HG03432 (cell line): ENCODE measurements around the gene BCL2L15.

Experiments used
- ATAC-seq: cut with Tn5 transposase; IDR thresholded peaks from one replicate; pipeline ENCODE4 v1.9.1; 2021; ENCODE audit warnings: mild to moderate bottlenecking, moderate library complexity; ENCODE audit not compliant: unreplicated experiment

BCL2L15 gene

DNA sequence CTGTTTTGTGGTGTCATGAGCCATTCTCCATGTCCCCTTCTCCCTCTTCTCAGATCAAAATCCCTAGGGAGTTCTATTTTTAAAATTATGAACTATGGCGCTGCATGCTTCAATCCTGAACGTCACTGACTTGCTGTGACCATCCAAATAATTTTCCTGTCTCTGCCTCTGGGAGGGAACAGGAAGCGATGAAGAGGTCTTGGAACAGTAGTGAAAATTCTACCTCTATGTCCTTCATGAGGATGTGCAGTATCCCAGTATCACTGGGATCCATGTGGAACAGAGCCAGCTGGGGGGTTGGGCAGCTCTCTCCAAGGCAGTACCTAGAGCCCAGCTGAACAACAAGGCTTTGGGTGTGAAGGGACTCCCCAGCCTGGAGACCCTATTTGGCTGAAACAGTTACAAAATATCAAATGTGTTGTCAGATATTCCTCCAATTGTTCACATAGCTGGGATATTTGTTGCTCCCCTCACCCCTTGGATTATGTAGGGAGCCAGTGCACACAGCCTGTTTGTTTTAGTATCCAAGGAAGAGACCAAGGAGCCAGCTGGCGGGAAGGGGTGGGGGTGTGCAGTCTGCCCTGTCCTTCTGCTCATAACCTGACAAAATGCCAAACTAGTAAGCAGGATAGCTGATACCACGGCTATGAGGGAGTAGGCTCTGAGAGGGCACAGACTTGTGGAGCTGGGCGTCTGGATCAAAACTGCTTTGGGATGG is 25.4 kb upstream of the BCL2L15 start:
- ATAC-seq = no peak

GRCh38 chr1:113905435-113905861 is 18.1 kb upstream of the BCL2L15 start:
- peak; percentile 8 for ATAC-seq

DNA sequence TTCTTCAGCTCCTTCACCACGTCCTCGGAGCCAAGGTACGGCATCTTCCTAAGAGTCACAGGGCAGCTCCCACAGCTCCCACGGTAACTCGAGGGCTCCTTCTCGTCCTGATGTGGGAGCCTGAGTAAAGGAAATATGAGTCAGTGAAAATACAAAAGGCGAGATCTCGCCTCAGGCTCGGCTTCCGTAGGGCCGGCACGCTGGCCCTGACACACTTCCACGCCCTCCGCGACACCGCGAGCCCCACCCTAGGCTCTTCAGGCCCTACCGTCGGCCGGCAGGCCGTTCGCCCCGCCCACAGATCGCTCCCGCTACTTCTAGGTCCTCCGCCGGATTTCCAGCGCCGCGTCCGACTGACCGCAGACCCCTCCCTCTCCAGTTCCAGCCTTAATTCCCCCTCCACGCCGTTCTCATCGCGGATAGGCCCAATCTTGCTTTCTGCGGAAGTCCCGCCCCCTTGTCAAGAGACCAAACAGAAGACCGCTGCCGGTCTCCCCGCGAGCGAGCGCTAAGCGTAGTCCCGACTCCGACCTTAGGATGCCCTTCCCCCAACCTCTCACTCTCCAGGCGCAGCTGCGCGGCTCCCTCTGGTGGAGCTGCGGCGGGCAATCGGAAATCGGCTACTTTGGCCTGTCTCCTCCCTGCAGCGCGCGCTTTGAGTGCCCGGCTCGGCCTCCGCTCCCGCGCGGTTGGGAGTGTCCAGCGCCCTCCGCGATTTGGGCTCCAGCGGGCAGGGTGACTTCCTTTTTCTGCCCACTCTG is 17.5 kb upstream of the BCL2L15 start, which contains the start of the genes AP4B1 and DCLRE1B:
AP4B1 (minus strand) TSS at position 126 of the 761 bp plus-strand sequence; CDS start at position 44, 82 bp downstream.
DCLRE1B (plus strand) TSS at position 653 of the 761 bp plus-strand sequence. CDS start 261 bp downstream, outside the sequence.
- peak; percentile 92 for ATAC-seq

- peak; percentile 33 for ATAC-seq
These were observed 16.9 kb upstream of the BCL2L15 start for GRCh38 chr1:113904293-113904673.

DNA sequence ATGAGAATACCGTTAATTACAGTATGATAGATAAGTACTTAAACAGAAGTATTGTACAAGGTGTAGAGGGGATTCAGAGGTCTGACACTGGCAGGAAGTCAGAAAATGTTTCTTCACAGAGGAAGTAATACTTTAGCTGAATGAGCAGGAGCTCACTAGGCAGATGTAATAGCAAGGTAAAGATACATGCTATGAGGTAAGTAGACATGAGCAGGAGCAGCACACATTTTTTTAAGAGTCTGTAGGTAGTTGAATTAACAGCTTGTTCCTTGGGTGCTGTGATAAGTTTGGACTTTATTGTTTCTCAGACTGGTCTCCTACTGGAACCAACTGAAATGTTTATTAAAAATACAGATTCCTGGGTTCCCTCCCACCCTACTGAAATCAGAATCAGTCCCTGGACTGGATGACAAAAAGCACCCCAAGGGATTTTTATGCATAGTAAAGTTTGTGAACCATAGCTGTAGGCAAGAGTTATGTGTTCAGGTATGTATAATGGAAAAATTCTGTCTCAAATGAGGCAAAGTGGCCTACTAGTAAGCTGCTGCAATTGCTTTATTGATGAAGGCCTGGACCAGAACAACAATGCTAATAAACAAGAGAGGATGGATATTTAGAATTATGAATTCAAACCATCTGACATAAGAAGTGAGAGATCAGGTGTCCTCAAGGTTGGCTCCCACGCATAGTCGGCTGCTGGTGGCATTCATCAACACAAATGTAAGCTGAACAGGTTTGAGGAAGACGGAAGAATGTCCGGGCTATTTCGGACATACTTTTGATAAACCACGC is 16.3 kb upstream of the BCL2L15 start:
- ATAC-seq = no peak

- no peak for ATAC-seq
These were observed 13.8 kb upstream of the BCL2L15 start for GRCh38 chr1:113901191-113901590.

GRCh38 chr1:113899111-113899510 is 11.7 kb upstream of the BCL2L15 start:
- ATAC-seq = no peak

DNA sequence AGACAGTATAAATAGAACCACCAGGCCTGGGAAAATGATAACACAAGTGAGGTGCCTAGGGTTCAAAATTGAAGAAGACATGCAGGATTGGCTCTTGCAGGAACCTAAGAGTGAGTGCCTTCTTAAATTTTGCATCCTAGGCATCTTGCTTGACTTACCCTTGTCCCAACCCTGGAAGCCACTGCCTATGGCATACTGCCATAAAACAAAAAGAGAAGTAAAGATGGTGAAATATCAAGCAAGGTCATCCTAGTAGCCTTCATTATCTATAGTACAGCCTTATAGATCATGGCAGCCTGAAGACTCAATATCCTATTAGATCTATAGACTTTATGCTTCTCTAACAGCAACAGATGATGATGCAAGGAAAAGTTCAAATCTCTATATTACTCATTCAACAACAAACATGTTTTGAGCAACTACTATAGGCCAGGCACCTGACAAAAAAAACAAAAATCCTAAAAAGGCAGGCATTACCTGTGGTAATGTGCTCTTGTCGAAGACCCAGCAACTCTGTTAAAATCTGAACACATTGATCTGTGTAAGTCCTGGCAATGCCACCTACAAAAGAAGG is 10.9 kb upstream of the BCL2L15 start:
- ATAC-seq = no peak

DNA sequence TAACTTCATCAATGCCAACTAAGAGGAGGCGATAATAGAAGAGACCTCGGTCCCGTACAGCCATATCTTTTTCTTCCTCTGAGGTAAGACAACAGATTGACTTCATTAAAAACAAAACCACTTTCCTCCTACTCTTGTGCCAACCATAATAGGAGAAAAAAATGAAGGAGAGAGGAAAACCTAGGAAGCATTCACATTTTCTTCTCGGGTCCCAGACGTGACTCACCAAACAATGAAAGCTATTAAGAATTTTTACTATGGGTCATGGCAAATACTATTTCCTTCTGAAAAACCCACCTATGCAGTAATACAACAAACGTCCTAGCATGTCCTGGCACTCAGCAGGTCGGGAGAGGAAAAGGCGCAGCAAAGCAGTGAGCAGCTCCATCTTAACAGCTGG is 8.6 kb upstream of the BCL2L15 start:
- ATAC-seq = no peak

DNA sequence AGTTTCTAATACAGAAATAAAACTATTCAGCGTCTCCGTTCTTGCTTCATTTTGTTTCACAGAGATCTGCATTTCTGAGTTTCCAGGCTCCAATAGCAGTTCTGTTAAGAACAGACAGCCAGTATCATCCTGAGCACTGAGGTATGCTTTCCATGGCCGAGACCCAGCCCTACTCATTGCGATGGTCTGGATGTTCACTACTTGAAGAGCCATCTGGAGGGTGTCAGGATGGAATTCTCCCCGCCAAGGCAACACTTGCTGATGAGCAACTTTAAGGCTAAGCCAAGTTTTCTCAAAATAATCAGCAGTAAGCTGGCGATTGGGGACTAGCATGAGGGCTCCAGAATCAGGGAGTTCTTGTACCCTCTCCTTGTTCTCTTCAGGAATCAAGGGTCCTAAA is 7.7 kb upstream of the BCL2L15 start:
- ATAC-seq = no peak

DNA sequence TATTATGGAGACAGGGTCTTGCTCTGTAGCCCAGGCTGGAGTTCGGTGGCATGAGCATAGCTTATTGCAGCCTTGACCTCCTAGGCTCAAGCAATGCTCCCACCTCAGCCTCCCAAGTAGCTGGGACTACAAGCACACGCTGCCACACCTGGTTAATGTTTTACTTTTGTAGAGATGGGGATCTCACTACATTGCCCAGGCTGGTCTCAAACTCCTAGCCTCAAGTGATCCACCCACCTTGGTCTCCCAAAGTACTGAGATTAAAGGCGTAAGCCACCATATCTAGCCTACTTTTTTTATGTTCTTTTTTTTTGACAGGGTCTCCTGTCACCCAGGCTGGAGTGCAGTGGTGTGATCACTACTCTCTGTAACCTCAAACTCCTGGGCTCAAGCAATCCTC is 5.9 kb upstream of the BCL2L15 start:
- no peak for ATAC-seq

DNA sequence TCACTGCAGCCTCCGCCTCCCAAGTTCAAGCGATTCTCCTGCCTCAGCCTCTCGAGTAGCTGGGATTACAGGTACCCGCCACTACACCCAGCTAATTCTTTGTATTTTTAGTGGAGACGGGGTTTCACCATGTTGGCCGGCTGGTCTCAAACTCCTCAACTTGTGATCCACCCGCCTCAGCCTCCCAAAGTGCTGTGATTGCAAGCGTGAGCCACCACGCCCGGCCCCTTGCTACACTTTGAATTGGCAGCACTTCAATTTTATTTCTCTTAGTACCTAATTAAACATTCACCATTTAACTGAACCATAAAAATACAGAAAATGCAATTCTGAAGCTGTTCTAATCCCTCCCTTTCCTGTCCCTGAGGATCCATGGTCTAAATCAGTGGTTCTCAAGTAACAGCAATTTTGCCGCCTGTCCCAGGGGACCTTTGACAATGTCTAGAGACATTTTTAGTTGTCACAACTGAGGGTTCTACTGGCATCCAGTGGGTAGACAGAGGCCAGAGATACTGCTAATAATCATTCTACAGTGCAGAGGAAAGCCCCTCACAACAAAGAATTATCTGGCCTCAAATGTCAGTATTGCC is 4.3 kb upstream of the BCL2L15 start:
- no peak for ATAC-seq

- ATAC-seq = no peak
These were observed 3.4 kb upstream of the BCL2L15 start for GRCh38 chr1:113890816-113891215.

GRCh38 chr1:113886417-113887401 is 672 bp downstream of the BCL2L15 start:
- no peak for ATAC-seq

GRCh38 chr1:113881661-113882060 is 5.7 kb downstream of the BCL2L15 start:
- ATAC-seq = no peak

DNA sequence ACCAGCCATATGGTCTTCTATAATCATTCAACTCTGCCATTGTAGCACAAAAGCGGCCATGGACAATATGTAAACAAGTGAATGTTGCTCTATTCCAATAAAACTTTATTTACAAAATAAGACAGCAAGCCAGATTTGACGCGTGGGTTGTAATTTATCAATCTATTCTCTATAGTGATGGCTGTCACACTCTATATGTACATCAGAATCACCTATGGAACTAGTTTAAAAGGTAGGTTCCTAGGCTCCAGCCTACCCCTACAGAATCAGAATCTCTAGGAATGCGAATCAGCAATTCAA is 7.7 kb downstream of the BCL2L15 start:
- ATAC-seq = no peak

DNA sequence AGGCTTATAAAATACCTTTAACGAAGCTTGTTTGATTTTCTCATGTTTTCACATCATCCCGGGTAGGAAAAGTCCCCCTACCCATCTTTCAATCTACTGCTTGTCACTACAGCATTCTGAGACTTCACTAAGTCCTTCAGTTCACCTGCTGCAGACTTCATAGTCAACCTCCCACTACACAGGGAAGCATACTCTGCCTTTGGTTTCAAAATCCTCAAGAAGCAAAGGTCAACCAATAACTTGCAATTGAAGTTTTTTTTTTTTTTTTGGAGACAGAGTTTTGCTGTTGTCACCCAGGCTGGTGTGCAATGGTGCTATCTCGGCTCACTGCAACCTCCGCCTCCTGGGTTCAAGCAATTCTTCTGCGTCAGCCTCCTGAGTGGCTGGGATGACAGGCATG is 11.2 kb downstream of the BCL2L15 start:
- ATAC-seq = no peak

DNA sequence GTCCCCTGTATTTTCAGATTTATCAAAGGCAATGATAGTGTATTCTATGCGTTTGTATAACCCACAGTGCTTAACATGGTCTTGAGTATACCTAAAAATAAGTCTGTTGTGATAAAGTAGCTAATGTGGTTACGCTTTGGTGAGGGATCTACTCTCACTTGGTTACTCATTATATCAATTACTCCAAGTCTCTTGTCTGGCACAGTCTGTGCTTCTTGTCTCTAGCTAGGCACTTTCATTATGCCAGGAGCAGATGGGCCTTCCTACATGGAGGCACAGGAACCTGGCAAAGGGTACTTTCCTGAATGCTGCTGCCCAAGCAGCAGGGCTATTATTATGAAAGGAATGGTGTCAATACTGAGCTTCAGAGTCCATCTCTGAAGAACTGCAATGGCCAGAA is 11.7 kb downstream of the BCL2L15 start:
- peak; percentile 32 for ATAC-seq

- ATAC-seq = peak; percentile 32
These were observed 13.1 kb downstream of the BCL2L15 start for GRCh38 chr1:113874012-113874879.
